HG02852 (cell line): ENCODE measurements around the gene DIP2A.

ENCODE experiments used
- ATAC-seq: cut with Tn5 transposase; IDR thresholded peaks from one replicate; pipeline ENCODE4 v1.9.1; 2021; ENCODE audit warnings: mild to moderate bottlenecking, moderate library complexity; ENCODE audit not compliant: unreplicated experiment

DIP2A gene, protein sequence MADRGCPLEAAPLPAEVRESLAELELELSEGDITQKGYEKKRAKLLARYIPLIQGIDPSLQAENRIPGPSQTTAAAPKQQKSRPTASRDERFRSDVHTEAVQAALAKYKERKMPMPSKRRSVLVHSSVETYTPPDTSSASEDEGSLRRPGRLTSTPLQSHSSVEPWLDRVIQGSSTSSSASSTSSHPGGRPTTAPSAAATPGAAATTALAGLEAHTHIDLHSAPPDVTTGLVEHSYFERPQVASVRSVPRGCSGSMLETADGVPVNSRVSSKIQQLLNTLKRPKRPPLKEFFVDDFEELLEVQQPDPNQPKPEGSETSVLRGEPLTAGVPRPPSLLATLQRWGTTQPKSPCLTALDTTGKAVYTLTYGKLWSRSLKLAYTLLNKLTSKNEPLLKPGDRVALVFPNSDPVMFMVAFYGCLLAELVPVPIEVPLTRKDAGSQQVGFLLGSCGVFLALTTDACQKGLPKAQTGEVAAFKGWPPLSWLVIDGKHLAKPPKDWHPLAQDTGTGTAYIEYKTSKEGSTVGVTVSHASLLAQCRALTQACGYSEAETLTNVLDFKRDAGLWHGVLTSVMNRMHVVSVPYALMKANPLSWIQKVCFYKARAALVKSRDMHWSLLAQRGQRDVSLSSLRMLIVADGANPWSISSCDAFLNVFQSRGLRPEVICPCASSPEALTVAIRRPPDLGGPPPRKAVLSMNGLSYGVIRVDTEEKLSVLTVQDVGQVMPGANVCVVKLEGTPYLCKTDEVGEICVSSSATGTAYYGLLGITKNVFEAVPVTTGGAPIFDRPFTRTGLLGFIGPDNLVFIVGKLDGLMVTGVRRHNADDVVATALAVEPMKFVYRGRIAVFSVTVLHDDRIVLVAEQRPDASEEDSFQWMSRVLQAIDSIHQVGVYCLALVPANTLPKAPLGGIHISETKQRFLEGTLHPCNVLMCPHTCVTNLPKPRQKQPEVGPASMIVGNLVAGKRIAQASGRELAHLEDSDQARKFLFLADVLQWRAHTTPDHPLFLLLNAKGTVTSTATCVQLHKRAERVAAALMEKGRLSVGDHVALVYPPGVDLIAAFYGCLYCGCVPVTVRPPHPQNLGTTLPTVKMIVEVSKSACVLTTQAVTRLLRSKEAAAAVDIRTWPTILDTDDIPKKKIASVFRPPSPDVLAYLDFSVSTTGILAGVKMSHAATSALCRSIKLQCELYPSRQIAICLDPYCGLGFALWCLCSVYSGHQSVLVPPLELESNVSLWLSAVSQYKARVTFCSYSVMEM (N-terminal part only)

GRCh38 chr21:46458315-46459023 is at the start of gene DIP2A:
Gene DIP2A (plus strand): TSS chr21:46458891. CDS start chr21:46459132, 241 bp downstream.
- ATAC-seq, result peak; percentile 93

DNA sequence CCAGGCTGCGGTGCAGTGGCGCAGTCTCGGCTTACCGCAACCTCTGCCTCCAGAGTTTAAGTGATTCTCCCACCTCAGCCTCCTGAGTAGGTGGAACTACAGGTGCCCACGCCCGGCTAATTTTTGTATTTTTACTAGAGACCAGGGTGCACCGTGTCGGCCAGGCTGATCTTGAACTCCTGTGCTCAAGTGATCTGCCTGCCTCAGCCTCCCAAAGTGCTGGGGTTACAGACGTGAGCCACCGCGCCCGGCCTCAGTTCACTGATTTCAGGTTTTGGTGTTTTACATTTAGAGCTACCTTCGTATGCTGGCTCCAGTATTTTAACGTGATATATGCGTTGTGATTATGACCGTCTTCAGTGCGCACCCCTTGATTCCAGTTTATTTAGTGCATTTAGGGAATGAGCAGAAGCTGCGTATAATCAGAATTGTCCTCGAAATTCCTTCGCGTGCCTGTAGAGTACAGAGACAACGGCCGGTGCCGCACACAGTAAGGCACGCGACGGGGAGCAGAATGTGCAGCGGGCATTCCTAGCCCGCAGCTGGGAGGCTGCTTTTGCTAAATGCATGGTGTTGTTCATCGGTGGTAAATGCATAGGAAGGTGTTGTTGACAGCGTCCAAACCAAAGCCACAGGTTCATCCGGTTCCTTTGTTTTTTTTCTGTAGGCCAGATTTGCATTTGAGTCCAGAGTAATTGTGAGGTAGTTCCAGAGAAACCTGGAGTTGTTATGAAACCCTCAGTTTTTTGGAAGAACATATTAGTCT is 48.9 kb upstream of the DIP2A start:
- ATAC-seq, result no peak

DNA sequence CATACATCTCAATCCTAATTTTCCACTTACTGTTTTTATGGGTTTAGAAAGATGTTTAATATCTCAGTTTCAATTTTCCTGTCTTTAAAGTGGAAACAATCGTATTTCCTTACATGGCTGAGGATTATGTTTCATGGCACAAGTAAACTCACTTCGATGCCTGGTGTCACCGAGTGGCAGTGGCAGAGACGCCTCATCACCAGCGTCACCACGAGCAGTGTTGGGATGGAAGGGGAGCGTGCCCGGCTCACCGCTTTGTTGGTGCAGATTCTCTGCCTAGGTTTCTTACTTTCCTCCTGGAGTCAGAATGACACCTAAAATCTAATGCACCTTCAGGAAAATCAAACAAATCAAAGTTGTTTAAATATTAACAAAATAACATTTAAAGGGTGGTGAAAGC is 48.2 kb upstream of the DIP2A start:
- no peak for ATAC-seq

- no peak for ATAC-seq
These were observed 47.5 kb upstream of the DIP2A start for GRCh38 chr21:46411236-46411635.

GRCh38 chr21:46411691-46412090 is 47.0 kb upstream of the DIP2A start:
- ATAC-seq, result no peak

DNA sequence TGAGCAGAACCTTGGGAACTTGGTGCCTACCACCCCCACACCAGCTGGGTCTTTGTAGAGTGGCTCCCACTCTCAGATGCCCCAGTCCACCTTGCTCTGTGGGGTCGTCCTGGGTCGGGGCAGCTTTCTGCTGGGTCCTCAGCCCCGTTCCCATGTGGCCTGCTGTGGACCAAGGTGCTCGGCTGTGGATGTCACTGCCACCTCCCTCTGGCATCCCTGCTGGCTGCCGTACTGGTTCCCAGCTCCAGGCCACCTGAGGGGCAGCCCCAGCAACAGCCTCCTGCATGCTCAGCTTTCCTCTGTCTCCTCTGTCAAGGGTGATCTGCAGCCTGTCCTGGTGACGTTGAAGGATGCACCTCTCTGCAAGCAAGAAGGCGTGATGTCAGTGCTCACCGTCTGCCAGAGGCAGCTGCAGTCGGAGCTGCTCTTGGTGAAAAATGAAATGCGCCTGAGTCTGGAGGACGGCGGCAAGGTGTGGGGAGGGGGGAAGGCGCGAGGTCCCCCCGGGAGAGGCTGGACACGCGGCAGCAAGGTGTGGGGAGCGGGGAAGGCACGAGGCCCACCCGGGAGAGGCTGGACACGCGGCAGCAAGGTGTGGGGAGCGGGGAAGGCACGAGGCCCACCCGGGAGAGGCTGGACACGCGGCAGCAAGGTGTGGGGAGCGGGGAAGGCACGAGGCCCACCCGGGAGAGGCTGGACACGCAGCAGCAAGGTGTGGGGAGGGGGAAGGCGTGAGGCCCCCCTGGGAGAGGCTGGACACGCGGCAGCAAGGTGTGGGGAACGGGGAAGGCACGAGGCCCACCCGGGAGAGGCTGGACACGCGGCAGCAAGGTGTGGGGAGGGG is 45.9 kb upstream of the DIP2A start:
- ATAC-seq, result no peak

GRCh38 chr21:46413365-46413696 is 45.4 kb upstream of the DIP2A start:
- ATAC-seq, result no peak

DNA sequence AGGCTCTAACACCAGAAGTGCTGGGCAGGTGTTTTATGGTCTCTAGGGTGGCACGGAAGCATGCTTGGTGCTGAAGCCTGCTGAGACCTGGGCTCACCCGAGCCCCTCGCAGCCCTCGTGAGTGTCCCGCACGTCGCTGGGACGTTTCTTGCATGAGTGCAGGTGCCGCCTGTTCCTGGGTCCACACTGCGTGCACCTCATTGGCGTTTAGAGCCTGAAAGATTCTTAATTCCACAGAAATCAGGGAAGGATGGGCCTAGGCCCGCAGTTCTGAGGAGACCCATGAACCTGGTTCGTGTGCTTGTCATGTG is 43.8 kb upstream of the DIP2A start:
- ATAC-seq, result no peak

DNA sequence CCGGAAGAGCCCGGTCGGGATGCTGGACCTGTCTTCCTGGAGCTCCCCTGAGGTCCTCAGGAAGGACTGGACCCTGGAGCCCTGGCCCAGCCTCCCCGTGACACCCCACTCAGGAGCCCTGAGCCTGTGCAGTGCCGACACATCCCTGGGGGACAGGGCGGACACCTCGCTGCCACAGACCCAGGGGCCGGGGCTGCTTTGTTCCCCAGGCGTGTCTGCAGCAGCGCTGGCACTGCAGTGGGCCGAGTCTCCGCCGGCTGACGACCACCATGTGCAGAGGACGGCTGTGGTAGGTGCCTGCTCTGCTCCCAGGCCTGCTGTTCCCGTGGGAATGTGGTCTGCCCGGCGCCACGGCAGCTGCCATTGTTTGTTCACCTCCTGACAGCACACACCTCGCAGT is 42.1 kb upstream of the DIP2A start:
- no peak for ATAC-seq

DNA sequence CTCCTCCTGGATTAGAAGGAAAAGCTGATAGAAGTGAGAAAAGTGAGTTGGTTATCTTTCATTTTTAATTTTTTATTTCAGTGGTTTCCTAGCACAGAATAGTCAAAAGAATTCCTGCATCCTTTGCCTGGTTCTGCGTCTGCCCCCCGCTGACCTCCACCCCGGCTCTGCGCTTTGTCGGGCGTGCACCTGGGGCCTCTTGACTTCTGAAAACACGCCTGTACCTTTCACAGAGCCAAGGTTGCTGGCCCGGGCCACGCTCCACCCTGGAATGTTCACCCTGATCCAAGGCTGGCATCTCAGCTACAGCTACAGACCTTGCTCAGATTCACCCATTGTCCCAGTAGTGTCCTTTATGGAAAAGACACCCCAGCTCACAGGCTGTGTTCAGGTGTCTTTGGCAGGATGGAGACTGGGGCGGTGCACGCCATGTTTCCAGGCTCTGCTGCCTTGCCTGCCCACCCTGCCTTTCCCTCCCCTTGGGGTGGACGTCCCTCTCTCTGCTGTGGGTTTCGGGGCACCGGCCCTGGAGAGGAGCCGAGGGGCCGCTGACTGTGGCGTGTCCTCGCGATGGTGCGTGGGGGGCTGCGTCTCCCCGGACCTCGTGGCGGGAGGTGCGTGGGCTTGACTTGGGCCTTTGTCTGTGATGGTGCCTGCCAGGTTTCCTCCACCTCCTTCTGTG is 40.3 kb upstream of the DIP2A start:
- ATAC-seq, result no peak

DNA sequence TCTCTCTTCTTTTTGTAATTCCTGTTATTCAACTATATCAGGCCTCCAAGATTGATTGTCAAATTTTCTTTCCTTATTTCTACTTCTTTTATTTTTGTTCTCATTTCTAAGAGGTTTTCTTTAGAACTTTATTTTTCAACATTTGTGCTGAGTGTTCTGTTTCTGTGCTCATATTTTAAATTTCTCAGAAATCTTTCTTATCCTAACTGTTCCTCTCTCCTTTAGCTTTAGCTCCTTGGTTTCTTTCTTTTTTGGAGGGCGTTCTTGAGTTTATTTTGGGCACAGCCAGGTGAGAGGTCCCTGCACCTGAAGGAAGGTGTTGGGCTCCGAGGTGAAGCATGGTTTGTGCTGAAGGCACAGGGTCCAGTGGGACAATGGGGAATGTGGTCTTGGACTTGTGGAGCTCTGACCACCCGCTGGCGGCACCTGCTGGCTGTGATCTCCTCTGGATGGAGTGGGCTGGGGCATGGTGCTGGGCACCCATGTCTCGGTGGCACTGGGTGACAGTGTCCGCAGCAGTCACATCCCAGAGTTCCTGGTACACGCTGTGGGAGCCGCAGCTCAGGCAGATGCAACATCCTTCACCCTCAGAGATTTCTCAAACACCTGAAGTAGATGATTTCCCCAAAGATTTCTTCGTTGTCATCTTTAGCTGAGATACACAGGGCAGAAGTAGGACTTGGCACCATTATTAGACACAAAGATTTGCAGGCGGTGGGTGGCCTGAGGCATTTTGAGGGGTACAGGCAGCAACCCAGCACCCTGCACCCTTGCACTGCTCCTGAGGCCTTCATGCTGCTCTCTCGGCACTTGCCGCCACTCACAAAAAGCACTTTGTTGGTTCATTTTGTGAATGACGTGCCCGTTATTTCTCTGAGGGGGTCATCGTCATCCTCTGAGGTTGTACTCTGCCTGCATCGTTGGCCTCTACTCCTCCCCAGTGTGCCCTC is 38.2 kb upstream of the DIP2A start:
- no peak for ATAC-seq

- ATAC-seq, result no peak
These were observed 37.4 kb upstream of the DIP2A start for GRCh38 chr21:46421191-46421750.

GRCh38 chr21:46421756-46422555 is 36.7 kb upstream of the DIP2A start:
- no peak for ATAC-seq

DNA sequence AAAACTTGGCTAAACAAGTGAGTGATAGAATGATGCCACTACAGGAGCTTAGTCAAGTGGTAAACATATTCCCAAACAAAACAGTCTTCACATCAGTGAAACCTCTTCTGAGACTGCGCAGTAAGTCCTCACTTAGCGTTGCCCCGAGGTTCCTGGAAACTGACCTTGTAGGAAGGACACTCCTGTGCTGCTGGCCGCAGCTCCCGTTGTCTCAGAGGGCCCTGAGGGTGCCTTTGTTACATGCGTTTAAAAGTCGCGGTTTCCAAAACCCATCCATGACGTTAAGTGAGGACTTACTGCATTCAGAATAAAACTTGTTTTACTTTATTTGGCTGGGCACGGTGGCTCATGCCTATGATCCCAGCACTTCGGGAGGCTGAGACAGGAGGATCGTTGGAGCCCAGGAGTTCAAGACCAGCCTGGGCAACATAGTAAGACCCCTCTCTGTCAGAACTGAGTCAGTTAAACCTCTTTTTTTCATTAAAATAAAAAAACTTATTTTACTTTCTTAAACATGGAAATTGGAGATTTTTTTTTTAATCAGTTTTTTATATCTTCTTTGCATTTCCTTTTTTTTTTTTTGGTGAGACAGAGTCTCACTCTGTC is 36.0 kb upstream of the DIP2A start:
- ATAC-seq, result no peak

- no peak for ATAC-seq
These were observed 35.1 kb upstream of the DIP2A start for GRCh38 chr21:46423546-46424038.

- ATAC-seq, result no peak
These were observed 34.6 kb upstream of the DIP2A start for GRCh38 chr21:46424039-46424591.
